ENCODE measurements around the gene GSK3A. TPM values are rescaled to one million over a fixed set of nuclear protein-coding genes. Genes with fewer than 3 reads are reported as not detected.

The GSK3A gene
- total and polyA plus RNA-seq, 9 of the 15 experiments (the other 6 are each of a cell fraction or from before 2014, with no cell fraction given): 0.62 to 90.7 (median 33.3) TPM

DNA sequence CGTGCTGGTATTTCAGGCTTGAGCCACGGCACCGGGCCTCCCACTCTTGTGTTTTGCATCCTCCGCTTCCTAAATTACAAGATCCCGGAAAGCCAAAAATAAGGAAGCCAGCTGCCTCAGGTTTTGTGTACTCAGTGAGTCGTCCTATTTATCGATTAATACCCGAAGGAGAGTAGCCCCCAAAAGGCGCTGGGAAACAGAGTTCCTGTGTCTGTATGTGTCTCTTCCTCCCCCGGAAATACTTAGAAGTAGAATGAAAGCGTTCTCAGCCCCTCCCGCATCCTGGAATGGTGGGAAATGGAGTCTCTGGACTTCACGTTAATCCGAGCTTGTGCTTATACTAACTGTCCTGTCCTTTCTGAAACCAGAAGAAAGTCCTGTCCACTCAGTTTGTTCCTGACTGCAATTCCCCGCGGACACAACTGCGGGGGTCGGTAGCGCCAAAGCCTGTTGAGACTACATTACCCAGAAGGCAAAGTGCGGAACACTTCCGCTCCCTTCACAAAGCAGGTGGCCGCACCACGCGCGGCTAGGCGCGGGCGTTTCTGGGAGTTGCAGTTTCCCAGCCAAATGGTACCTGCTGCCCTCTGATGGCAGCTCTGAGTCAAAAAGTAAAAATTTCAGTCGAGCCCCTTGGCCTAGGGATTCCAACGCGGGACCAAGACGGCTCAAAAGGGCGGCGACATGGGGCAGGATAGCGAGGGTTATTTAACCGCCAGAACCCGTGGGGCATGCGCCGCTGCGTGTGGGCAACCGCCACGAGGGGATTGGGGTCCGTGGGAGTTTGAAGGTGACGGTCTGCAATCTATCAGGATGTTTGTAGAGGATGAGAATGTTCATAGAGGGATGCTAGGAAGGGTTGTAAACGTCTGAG, 2.2 kb upstream of the GSK3A start (continued):
- TF ChIP-seq GATAD2B (IDR thresholded peaks at IDR 0.05; ENCODE audit: borderline replicate concordance) (no peak), FOXA1 (IDR thresholded peaks at IDR 0.05; ENCODE audit: borderline replicate concordance) (no peak), POLR2H (tag; IDR thresholded peaks at IDR 0.05; ENCODE audit: low read depth) (0 out of 2 replicates have a peak, but pooled peaks have one; percentile 44), ZNF134 (CRISPR knock-in tag; conservative IDR thresholded peaks at IDR 0.05) (peak; percentile 55), SNIP1 (IDR thresholded peaks at IDR 0.05; ENCODE audit: low read depth) (no peak), ZNF311 (CRISPR knock-in tag; IDR thresholded peaks at IDR 0.05) (peak; percentile 70; the same call in 1 of the 2 replicates)
- TF ChIP-seq, protein P1, sequence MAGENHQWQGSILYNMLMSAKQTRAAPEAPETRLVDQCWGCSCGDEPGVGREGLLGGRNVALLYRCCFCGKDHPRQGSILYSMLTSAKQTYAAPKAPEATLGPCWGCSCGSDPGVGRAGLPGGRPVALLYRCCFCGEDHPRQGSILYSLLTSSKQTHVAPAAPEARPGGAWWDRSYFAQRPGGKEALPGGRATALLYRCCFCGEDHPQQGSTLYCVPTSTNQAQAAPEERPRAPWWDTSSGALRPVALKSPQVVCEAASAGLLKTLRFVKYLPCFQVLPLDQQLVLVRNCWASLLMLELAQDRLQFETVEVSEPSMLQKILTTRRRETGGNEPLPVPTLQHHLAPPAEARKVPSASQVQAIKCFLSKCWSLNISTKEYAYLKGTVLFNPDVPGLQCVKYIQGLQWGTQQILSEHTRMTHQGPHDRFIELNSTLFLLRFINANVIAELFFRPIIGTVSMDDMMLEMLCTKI (IDR thresholded peaks at IDR 0.05; ENCODE audit: partially characterized antibody): no peak

DNA sequence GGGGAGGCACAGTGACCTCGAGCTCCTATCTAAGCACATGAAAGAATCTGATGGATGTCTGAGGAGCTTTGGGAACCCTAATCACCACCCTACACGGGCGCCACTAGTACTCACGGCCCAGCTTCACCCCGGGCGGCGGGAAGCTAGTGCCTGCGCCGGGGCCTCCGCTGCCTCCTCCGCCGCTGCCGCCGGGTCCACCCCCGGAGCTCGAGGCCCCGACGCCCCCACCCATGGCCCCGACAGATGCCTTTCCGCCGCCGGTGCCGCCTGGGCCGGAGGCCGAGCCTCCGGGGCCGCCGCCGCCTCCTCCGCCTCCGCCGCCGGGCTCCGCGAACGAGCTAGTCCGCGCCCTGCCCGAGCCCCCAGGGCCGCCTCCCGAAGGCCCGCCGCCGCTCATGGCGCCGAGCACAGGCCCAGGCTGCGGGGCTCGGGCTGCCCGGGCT, 312 bp downstream of the GSK3A start:
- in situ Hi-C loops (cut with MboI) (no loop called here), intact Hi-C loops (cut with micrococcal nuclease) (loop anchor here (2.0 to 5.0 kb wide), 3 partner anchors 21 to 55 kb away; partner anchors contain the start of gene ZNF526)
- H3K9ac ChIP-seq (ENCODE audit: insufficient read depth in 1 of 2, low read depth in 2 of 2, low read length in 2 of 2): peak overlapping the region; percentile 89 to 95
- H2AFZ ChIP-seq (ENCODE audit: low read depth, low read length): peak overlapping the region; percentile 11; the same call in 1 of the 2 replicates
- 0% methylated on average over 11 of the region's 49 CpGs for WGBS (ENCODE audit: insufficient coverage, low coverage, missing lambda C conversion rate)
- H3K79me2 ChIP-seq (ENCODE audit: control insufficient read depth, insufficient read depth, low read length): peaks cover 49% of the 10 kb centered on the region
- H4K20me1 ChIP-seq (replicated peaks; ENCODE audit: control insufficient read depth, insufficient read depth, low read length): no peaks in the 10 kb centered on the region
- H3K9me3 ChIP-seq (replicated peaks; ENCODE audit: control insufficient read depth, insufficient read depth, low read depth, low read length): no peaks in the 10 kb centered on the region
- ChIA-PET CTCF (ENCODE audit: low intra/inter-chr PET ratio) (no interaction called here), POLR2A (interaction anchor here (0.6 to 11.7 kb wide), 8 partner anchors 9 to 382 kb away, joined by 3 to 116 read pairs (median 10); partner anchors contain the start of genes DEDD2 and RPS19)
- ATAC-seq (no peak), FAIRE-seq (no peak), DNase-seq (ENCODE audit: extremely low read depth in 1 of 4, low spot score in 3 of 4) (peak in 1 of 4 experiments; percentile 35)
- peaks cover 7 to 16% of the 10 kb centered on the region in 2 experiments; a peak in 4 of 5 replicates for H3K4me1 ChIP-seq (replicated peaks in 1 of 2; ENCODE audit: control insufficient read depth in 2 of 2, insufficient read depth in 2 of 2, low read length in 2 of 2)
- peak overlapping the region; percentile 84 for H3K27ac ChIP-seq (ENCODE audit: extremely low read depth, low read depth, low read length)
- H3K9me1 ChIP-seq (ENCODE audit: control insufficient read depth, insufficient read depth, low read length): no peaks in the 10 kb centered on the region
- H3K27me3 ChIP-seq (ENCODE audit: control insufficient read depth in 2 of 2, insufficient read depth in 2 of 2, low read length in 2 of 2): no peaks in the 10 kb centered on the region
- peak overlapping the region; percentile 92 for H3K4me2 ChIP-seq (ENCODE audit: insufficient read depth, low read length)
- no TSS peak for BruUV-seq (replicated peaks)
- H3K36me3 ChIP-seq (ENCODE audit: control insufficient read depth, insufficient read depth, low read length): peaks cover 35% of the 10 kb centered on the region
- H3K4me3 ChIP-seq: peak overlapping the region; percentile 79
- TF ChIP-seq, protein P2, sequence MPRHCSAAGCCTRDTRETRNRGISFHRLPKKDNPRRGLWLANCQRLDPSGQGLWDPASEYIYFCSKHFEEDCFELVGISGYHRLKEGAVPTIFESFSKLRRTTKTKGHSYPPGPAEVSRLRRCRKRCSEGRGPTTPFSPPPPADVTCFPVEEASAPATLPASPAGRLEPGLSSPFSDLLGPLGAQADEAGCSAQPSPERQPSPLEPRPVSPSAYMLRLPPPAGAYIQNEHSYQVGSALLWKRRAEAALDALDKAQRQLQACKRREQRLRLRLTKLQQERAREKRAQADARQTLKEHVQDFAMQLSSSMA (CRISPR knock-in tag; IDR thresholded peaks at IDR 0.05): 0 out of 2 replicates have a peak, but pooled peaks have one; percentile 48
- TF ChIP-seq SREBF2 (CRISPR knock-in tag; IDR thresholded peaks at IDR 0.05): no peak
- no peak for TF ChIP-seq ZFX (CRISPR knock-in tag; IDR thresholded peaks at IDR 0.05)
- peak; percentile 36 for TF ChIP-seq CHD1 (IDR thresholded peaks at IDR 0.05; ENCODE audit: low read length)
- no peak for TF ChIP-seq RAD51 (IDR thresholded peaks at IDR 0.05; ENCODE audit: borderline replicate concordance, low read depth)
- no peak for TF ChIP-seq ZNF584 (CRISPR knock-in tag; IDR thresholded peaks at IDR 0.05; ENCODE audit: low read depth)
- TF ChIP-seq, protein P3, sequence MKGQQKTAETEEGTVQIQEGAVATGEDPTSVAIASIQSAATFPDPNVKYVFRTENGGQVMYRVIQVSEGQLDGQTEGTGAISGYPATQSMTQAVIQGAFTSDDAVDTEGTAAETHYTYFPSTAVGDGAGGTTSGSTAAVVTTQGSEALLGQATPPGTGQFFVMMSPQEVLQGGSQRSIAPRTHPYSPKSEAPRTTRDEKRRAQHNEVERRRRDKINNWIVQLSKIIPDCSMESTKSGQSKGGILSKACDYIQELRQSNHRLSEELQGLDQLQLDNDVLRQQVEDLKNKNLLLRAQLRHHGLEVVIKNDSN (CRISPR knock-in tag; IDR thresholded peaks at IDR 0.05): no peak
- no peak for TF ChIP-seq BCL6 (CRISPR knock-in tag; IDR thresholded peaks at IDR 0.05)
- no peak for TF ChIP-seq HSF4 (CRISPR knock-in tag; IDR thresholded peaks at IDR 0.05; ENCODE audit: borderline replicate concordance)
- TF ChIP-seq YY1 (IDR thresholded peaks at IDR 0.05; ENCODE audit: borderline replicate concordance in 1 of 3, control insufficient read depth in 1 of 3, extremely low read depth in 1 of 3, insufficient read depth in 3 of 3, insufficient read length in 1 of 3, insufficient replicate concordance in 2 of 3, low read depth in 1 of 3, low read length in 2 of 3): no peak
